ENCODE results near the gene FAM120C.

FAM120C gene

DNA sequence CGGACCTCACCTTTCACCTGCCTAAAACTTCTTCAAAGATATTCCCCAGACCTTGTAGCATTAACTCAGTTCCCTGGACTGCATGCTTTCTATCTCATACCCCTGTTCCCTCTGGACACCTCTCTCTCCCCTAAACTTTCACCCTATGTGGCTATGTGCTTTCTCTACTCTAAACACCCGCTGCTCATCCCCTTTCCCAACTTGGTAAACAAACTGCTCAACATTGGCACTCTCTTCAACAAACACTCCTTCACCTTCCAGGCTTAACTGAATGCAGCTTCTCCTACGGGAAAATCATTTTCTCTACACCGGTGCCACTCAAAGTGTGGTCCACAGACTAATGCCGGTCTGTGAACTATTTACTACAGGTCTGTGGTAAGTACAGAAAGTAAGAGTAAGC, 158.7 kb downstream of the FAM120C start:
- no peak for DNase-seq
